Myometrial cell (primary cell): Measurements from ENCODE around the gene KCNE4. TPM values are rescaled to one million over a fixed set of nuclear protein-coding genes. Genes with fewer than 3 reads are reported as not detected.

ENCODE experiments used
- total RNA-seq: library from RNA; depleted of rRNA; stranded (reverse); fragments of >200 nt; gene quantifications from 2 replicates; pipeline ENCODE4 v1.2.3, GENCODE V29; 2015

The KCNE4 gene
- under 0.01 and 0.18 TPM in 2 replicates for total RNA-seq

GRCh38 chr2:223051693-223052289, at the start of gene KCNE4:
Gene KCNE4, plus strand, starts transcription at chr2:223052190. Its CDS starts 641 bp downstream, at chr2:223052831.

Other genes with a start within 250 kb of the KCNE4 start
- 201 and 220 TPM in 2 replicates for gene ACSL3, start 191.2 kb upstream of the KCNE4 start, total RNA-seq